Caco-2 (cell line): ENCODE results near the gene SCN3B. TPM values are rescaled to one million over a fixed set of nuclear protein-coding genes. Genes with fewer than 3 reads are reported as not detected.
A peak's percentile ranks its signal among the peaks of the same experiment; 100 is the strongest.

Experiments
- BruUV-seq: library from RNA; stranded (reverse); fragments of 400-500 nt; replicated peaks from 2 replicates; lab custom pipeline; 2021; lab: Mats Ljungman, UMichigan
- CTCF ChIA-PET: fragments of 300-600 bp; sonication (Branson Sonifier 250); formaldehyde crosslinking; loops from one replicate; lab custom pipeline; 2022; ENCODE audit warnings: antibody characterized with exemption; lab: Charles Lee
- POLR2A ChIA-PET: fragments of 300-600 bp; sonication (Branson Sonifier 250); formaldehyde crosslinking; loops from one replicate; lab custom pipeline; 2022; ENCODE audit warnings: antibody characterized with exemption; lab: Charles Lee
- DNase-seq, 2 experiments: peaks; one replicate each; pipeline versions ENCODE4 v3.0.0 to v3.0.0-alpha.2; 2020 to 2022
- H3K27me3 ChIP-seq: replicated peaks from 2 replicates; pipeline ENCODE4 v1.6.0; 2011; ENCODE audit warnings: low read length; ENCODE audit not compliant: control insufficient read depth, insufficient read depth
- H3K36me3 ChIP-seq: 2 replicates; pipeline ENCODE4 v1.5.1; 2011; ENCODE audit warnings: low read length; ENCODE audit not compliant: control insufficient read depth, insufficient read depth
- H3K4me1 ChIP-seq: fragments of 250-450 bp; sonication (Bioruptor Pico); 2 replicates; pipeline ENCODE4 v1.5.1; 2020; ENCODE audit warnings: mild to moderate bottlenecking
- H3K4me3 ChIP-seq: 2 replicates; pipeline ENCODE4 v1.5.1; 2011; ENCODE audit warnings: low read depth, mild to moderate bottlenecking, control low read depth, low read length
- H3K9me3 ChIP-seq: fragments of 250-450 bp; sonication (Bioruptor Pico); 2 replicates; pipeline ENCODE4 v1.5.1; 2020; ENCODE audit warnings: mild to moderate bottlenecking, moderate library complexity
- H3K27ac Mint-ChIP-seq: one replicate; pipeline ENCODE4 v1.8.0; 2022; ENCODE audit warnings: mixed read lengths; ENCODE audit not compliant: unreplicated experiment
- H3K27me3 Mint-ChIP-seq: one replicate; pipeline ENCODE4 v1.8.0; 2022; ENCODE audit warnings: mixed read lengths; ENCODE audit not compliant: insufficient read depth, unreplicated experiment
- H3K36me3 Mint-ChIP-seq: one replicate; pipeline ENCODE4 v1.8.0; 2022; ENCODE audit warnings: mild to moderate bottlenecking, mixed read lengths; ENCODE audit not compliant: insufficient read depth, unreplicated experiment
- H3K4me1 Mint-ChIP-seq: one replicate; pipeline ENCODE4 v1.8.0; 2022; ENCODE audit warnings: low read depth, mixed read lengths; ENCODE audit not compliant: unreplicated experiment
- H3K4me3 Mint-ChIP-seq: one replicate; pipeline ENCODE4 v1.8.0; 2022; ENCODE audit warnings: mild to moderate bottlenecking, moderate library complexity, mixed read lengths; ENCODE audit not compliant: unreplicated experiment
- H3K9me3 Mint-ChIP-seq: one replicate; pipeline ENCODE4 v1.8.0; 2022; ENCODE audit warnings: mixed read lengths; ENCODE audit not compliant: unreplicated experiment
- CTCF ChIP-seq, 2 experiments: fragments of 200-600 bp in 1 of 2; IDR thresholded peaks; 1 replicate in 1 of 2; 2 replicates in 1 of 2; pipeline versions ENCODE4 v1.5.1 to v1.8.0; 2011 to 2022; ENCODE audit warnings: antibody characterized with exemption in 1 of 2, control low read depth in 1 of 2, inconsistent platforms in 1 of 2, low read depth in 1 of 2, low read length in 1 of 2, mild to moderate bottlenecking in 1 of 2, moderate library complexity in 1 of 2; ENCODE audit not compliant: insufficient read depth in 1 of 2, severe bottlenecking in 1 of 2, unreplicated experiment in 1 of 2
- intact Hi-C: fragments of 100-400 bp; cut with micrococcal nuclease; formaldehyde crosslinking; loops from one replicate; pipeline ENCODE4 v1.10.0; 2022; ENCODE audit not compliant: unreplicated experiment
- total RNA-seq: library from RNA; stranded (reverse); gene quantifications from 2 replicates; pipeline ENCODE4 v1.2.3, GENCODE V29; 2022

The SCN3B gene
- total RNA-seq, 1 experiment from 2014 or later = 0.82 TPM

GRCh38 chr11:123587044-123587443 is 67.4 kb downstream of the SCN3B start:
- peaks cover 30% of the 10 kb centered on the region for H3K4me1 Mint-ChIP-seq
- H3K27me3 Mint-ChIP-seq = no peaks in the 10 kb centered on the region
- H3K27ac Mint-ChIP-seq = peak overlapping the region; percentile 4
- H3K4me1 ChIP-seq = peaks cover 48% of the 10 kb centered on the region
- no peaks in the 10 kb centered on the region for H3K9me3 ChIP-seq
- no peaks in the 10 kb centered on the region for H3K36me3 ChIP-seq
- H3K9me3 Mint-ChIP-seq = no peaks in the 10 kb centered on the region
- no peak overlapping the region for H3K4me3 Mint-ChIP-seq
- no peak overlapping the region for H3K4me3 ChIP-seq
- H3K36me3 Mint-ChIP-seq = no peaks in the 10 kb centered on the region
- BruUV-seq = no TSS peak
- CTCF ChIA-PET = no interaction called here
- POLR2A ChIA-PET = no interaction called here
- no peak for TF ChIP-seq CTCF (IDR thresholded peaks at IDR 0.05; ENCODE audit: insufficient read depth in 1 of 2, low read depth in 1 of 2, low read length in 1 of 2, severe bottlenecking in 1 of 2, unreplicated experiment in 1 of 2)
- no peak for DNase-seq
- intact Hi-C loops = loop anchor here (10.0 kb wide), 1 partner anchor 228 kb away; no protein-coding TSS in a partner anchor
- H3K27me3 ChIP-seq = no peaks in the 10 kb centered on the region

GRCh38 chr11:123586568-123586967 is 67.9 kb downstream of the SCN3B start:
- no peak for TF ChIP-seq CTCF (IDR thresholded peaks at IDR 0.05; ENCODE audit: insufficient read depth in 1 of 2, low read depth in 1 of 2, low read length in 1 of 2, severe bottlenecking in 1 of 2, unreplicated experiment in 1 of 2)
- ChIA-PET POLR2A (no interaction called here), CTCF (no interaction called here)
- intact Hi-C loops = loop anchor here (10.0 kb wide), 1 partner anchor 228 kb away; no protein-coding TSS in a partner anchor
- Mint-ChIP-seq H3K27me3 (no peaks in the 10 kb centered on the region), H3K9me3 (no peaks in the 10 kb centered on the region), H3K27ac (peak overlapping the region; percentile 4), H3K36me3 (no peaks in the 10 kb centered on the region), H3K4me1 (peaks cover 30% of the 10 kb centered on the region), H3K4me3 (no peak overlapping the region)
- H3K36me3 ChIP-seq = no peaks in the 10 kb centered on the region
- no peak for DNase-seq
- H3K4me1 ChIP-seq = peaks cover 48% of the 10 kb centered on the region
- H3K4me3 ChIP-seq = no peak overlapping the region
- H3K9me3 ChIP-seq = no peaks in the 10 kb centered on the region
- BruUV-seq = no TSS peak
- no peaks in the 10 kb centered on the region for H3K27me3 ChIP-seq

GRCh38 chr11:123585706-123586105 is 68.7 kb downstream of the SCN3B start:
- peaks cover 37% of the 10 kb centered on the region for H3K4me1 Mint-ChIP-seq
- peaks cover 3% of the 10 kb centered on the region for H3K27me3 Mint-ChIP-seq
- H3K27ac Mint-ChIP-seq = peak overlapping the region; percentile 4
- intact Hi-C loops = loop anchor here (10.0 kb wide), 1 partner anchor 229 kb away; no protein-coding TSS in a partner anchor
- Histone ChIP-seq H3K4me1 (peaks cover 53% of the 10 kb centered on the region), H3K27me3 (peaks cover 2% of the 10 kb centered on the region; the same call in 1 of the 2 replicates), H3K36me3 (no peaks in the 10 kb centered on the region), H3K4me3 (no peak overlapping the region), H3K9me3 (no peaks in the 10 kb centered on the region)
- DNase-seq = no peak
- no peak for TF ChIP-seq CTCF (IDR thresholded peaks at IDR 0.05; ENCODE audit: insufficient read depth in 1 of 2, low read depth in 1 of 2, low read length in 1 of 2, severe bottlenecking in 1 of 2, unreplicated experiment in 1 of 2)
- no peaks in the 10 kb centered on the region for H3K36me3 Mint-ChIP-seq
- BruUV-seq = no TSS peak
- ChIA-PET POLR2A (no interaction called here), CTCF (interaction anchor here (0.8 kb wide), 1 partner anchor 12 kb away, joined by 3 read pairs; no protein-coding TSS in a partner anchor)
- H3K4me3 Mint-ChIP-seq = no peak overlapping the region
- no peaks in the 10 kb centered on the region for H3K9me3 Mint-ChIP-seq
